BLaER1 treated with 17β-estradiol and CSF1 and Interleukin-3, amounts not matched to agents 10 nM and 100 nM (cell line): ENCODE results near the gene TAS2R31.
"Not testable (repeated sequence)": the region's sequence is repeated elsewhere in the genome, so short reads cannot be mapped to it uniquely, and the experiment has no call there.

Experiments used
- H3K27ac ChIP-seq, 11 experiments: shearing (Covaris generic); formaldehyde crosslinking; 2 replicates each; pipeline ENCODE4 v1.8.1; 2022
- H3K27me3 ChIP-seq, 11 experiments: shearing (Covaris generic); formaldehyde crosslinking; 2 replicates each; pipeline ENCODE4 v1.8.1; 2022
- H3K36me3 ChIP-seq, 11 experiments: shearing (Covaris generic); formaldehyde crosslinking; 2 replicates each; pipeline ENCODE4 v1.8.1; 2022
- H3K4me1 ChIP-seq, 10 experiments: shearing (Covaris generic); formaldehyde crosslinking; 2 replicates each; pipeline ENCODE4 v1.8.1; 2022
- H3K4me2 ChIP-seq, 11 experiments: shearing (Covaris generic); formaldehyde crosslinking; 2 replicates each; pipeline ENCODE4 v1.8.1; 2022
- H3K4me3 ChIP-seq, 10 experiments: shearing (Covaris generic); formaldehyde crosslinking; 2 replicates each; pipeline ENCODE4 v1.8.1; 2022
- H3K9ac ChIP-seq, 11 experiments: shearing (Covaris generic); formaldehyde crosslinking; 2 replicates each; pipeline ENCODE4 v1.8.1; 2022
- H3K9me3 ChIP-seq, 11 experiments: shearing (Covaris generic); formaldehyde crosslinking; replicated peaks in 1 of 11; 2 replicates each; pipeline ENCODE4 v1.8.1; 2022
- H4K20me1 ChIP-seq, 11 experiments: shearing (Covaris generic); formaldehyde crosslinking; 2 replicates each; pipeline ENCODE4 v1.8.1; 2022
- Cebpa-rat ChIP-seq, 11 experiments: shearing (Covaris generic); IDR thresholded peaks; 2 replicates each; pipeline ENCODE4 v1.8.1; 2022

Gene TAS2R31

GRCh38 chr12:11059041-11059440 is 27.8 kb upstream of the TAS2R31 start:
- H3K36me3 ChIP-seq = peaks cover 0 to 18% (median under 1%) of the 10 kb centered on the region in 11 experiments; a peak in 8 of 22 replicates
- no peak for TF ChIP-seq Cebpa-rat (IDR thresholded peaks at IDR 0.05)
- peaks cover 0 to 9% (median 2%) of the 10 kb centered on the region in 11 experiments; a peak in 11 of 22 replicates for H3K9me3 ChIP-seq

GRCh38 chr12:11055306-11055705 is 24.1 kb upstream of the TAS2R31 start:
- Histone ChIP-seq H3K4me2 (no peak overlapping the region), H3K27me3 (no peaks in the 10 kb centered on the region), H3K4me3 (no peak overlapping the region), H3K9me3 (peaks cover 23 to 46% (median 36%) of the 10 kb centered on the region in 11 experiments), H4K20me1 (peaks cover 0 to 9% (median 0%) of the 10 kb centered on the region in 11 experiments; a peak in 4 of 22 replicates), H3K9ac (no peak overlapping the region), H3K36me3 (peaks cover 7 to 40% (median 16%) of the 10 kb centered on the region in 11 experiments), H3K4me1 (no peaks in the 10 kb centered on the region), H3K27ac (no peak overlapping the region)
- TF ChIP-seq Cebpa-rat (IDR thresholded peaks at IDR 0.05) = no peak

More at GRCh38 chr12:11059041-11059440, 27.8 kb upstream of the TAS2R31 start:
- Histone ChIP-seq H3K4me3 (no peak overlapping the region), H4K20me1 (peaks cover 0 to 17% (median 0%) of the 10 kb centered on the region in 11 experiments; a peak in 4 of 22 replicates), H3K27ac (no peak overlapping the region), H3K4me1 (no peaks in the 10 kb centered on the region), H3K27me3 (no peaks in the 10 kb centered on the region), H3K4me2 (no peak overlapping the region), H3K9ac (no peak overlapping the region)

GRCh38 chr12:11049806-11050531 is 18.8 kb upstream of the TAS2R31 start:
- not testable (repeated sequence) for H3K4me1 ChIP-seq, H3K4me3 ChIP-seq, H3K27me3 ChIP-seq, H3K9ac ChIP-seq, H3K4me2 ChIP-seq, H3K27ac ChIP-seq, H4K20me1 ChIP-seq
- Histone ChIP-seq H3K36me3 (peaks cover 31 to 65% (median 39%) of the 10 kb centered on the region in 11 experiments), H3K9me3 (peaks cover 30 to 48% (median 44%) of the 10 kb centered on the region in 11 experiments)

- H3K4me2 ChIP-seq, H3K9ac ChIP-seq, H4K20me1 ChIP-seq, H3K4me3 ChIP-seq, H3K27me3 ChIP-seq, H3K27ac ChIP-seq, H3K4me1 ChIP-seq: not testable (repeated sequence)
- Histone ChIP-seq H3K9me3 (peaks cover 0 to 18% (median 4%) of the 10 kb centered on the region in 11 experiments; a peak in 6 of 22 replicates), H3K36me3 (peaks cover 23 to 59% (median 38%) of the 10 kb centered on the region in 11 experiments; a peak in 20 of 22 replicates)
Measured at GRCh38 chr12:11041366-11041765, 10.2 kb upstream of the TAS2R31 start.

- Histone ChIP-seq H3K9me3 (peaks cover 0 to 18% (median 4%) of the 10 kb centered on the region in 11 experiments; a peak in 6 of 22 replicates), H3K9ac (no peak overlapping the region), H3K36me3 (peaks cover 23 to 54% (median 32%) of the 10 kb centered on the region in 11 experiments; a peak in 19 of 22 replicates), H3K4me2 (no peak overlapping the region), H4K20me1 (no peaks in the 10 kb centered on the region), H3K27me3 (no peaks in the 10 kb centered on the region), H3K4me3 (no peak overlapping the region), H3K27ac (no peak overlapping the region), H3K4me1 (no peaks in the 10 kb centered on the region)
- TF ChIP-seq Cebpa-rat (IDR thresholded peaks at IDR 0.05) = no peak
Measured at GRCh38 chr12:11040162-11040561, 9.0 kb upstream of the TAS2R31 start.

- peaks cover 0 to 18% (median 3%) of the 10 kb centered on the region in 11 experiments; a peak in 5 of 22 replicates for H3K9me3 ChIP-seq
- no peak overlapping the region for H3K27ac ChIP-seq
- H3K4me1 ChIP-seq = no peaks in the 10 kb centered on the region
- H3K36me3 ChIP-seq = peaks cover 13 to 44% (median 24%) of the 10 kb centered on the region in 11 experiments; a peak in 18 of 22 replicates
- no peak for TF ChIP-seq Cebpa-rat (IDR thresholded peaks at IDR 0.05)
- H3K27me3 ChIP-seq = no peaks in the 10 kb centered on the region
- H3K4me2 ChIP-seq = no peak overlapping the region
- H3K9ac ChIP-seq = no peak overlapping the region
- H4K20me1 ChIP-seq = no peaks in the 10 kb centered on the region
- H3K4me3 ChIP-seq = no peak overlapping the region
Measured at GRCh38 chr12:11039171-11039570, 8.0 kb upstream of the TAS2R31 start.

- H4K20me1 ChIP-seq, H3K4me3 ChIP-seq, H3K4me1 ChIP-seq, H3K27me3 ChIP-seq, H3K27ac ChIP-seq, H3K4me2 ChIP-seq, H3K9ac ChIP-seq: not testable (repeated sequence)
- Histone ChIP-seq H3K36me3 (peaks cover 7 to 37% (median 23%) of the 10 kb centered on the region in 11 experiments; a peak in 19 of 22 replicates), H3K9me3 (peaks cover 0 to 14% (median 0%) of the 10 kb centered on the region in 11 experiments; a peak in 5 of 22 replicates)
Measured at GRCh38 chr12:11033959-11034358, 2.8 kb upstream of the TAS2R31 start.

- no peak overlapping the region for H3K9ac ChIP-seq
- H3K36me3 ChIP-seq = peaks cover 21 to 40% (median 29%) of the 10 kb centered on the region in 11 experiments
- no peak overlapping the region for H3K4me2 ChIP-seq
- no peak overlapping the region for H3K27ac ChIP-seq
- H3K4me1 ChIP-seq = no peaks in the 10 kb centered on the region
- H3K27me3 ChIP-seq = no peaks in the 10 kb centered on the region
- H4K20me1 ChIP-seq = 0 out of 22 replicates have a peak, but pooled peaks cover 0 to 4% (median 0%) of the 10 kb centered on the region in 11 experiments
- no peak overlapping the region for H3K4me3 ChIP-seq
- TF ChIP-seq Cebpa-rat (IDR thresholded peaks at IDR 0.05) = no peak
- peaks cover 16 to 31% (median 22%) of the 10 kb centered on the region in 11 experiments for H3K9me3 ChIP-seq
Measured at GRCh38 chr12:11026118-11026517, 5.1 kb downstream of the TAS2R31 start.

- no peak overlapping the region for H3K9ac ChIP-seq
- H3K4me3 ChIP-seq = no peak overlapping the region
- H3K4me2 ChIP-seq = no peak overlapping the region
- no peak overlapping the region for H3K27ac ChIP-seq
- 0 out of 22 replicates have a peak, but pooled peaks cover 0 to 4% (median 0%) of the 10 kb centered on the region in 11 experiments for H4K20me1 ChIP-seq
- peaks cover 0 to under 1% (median 0%) of the 10 kb centered on the region in 10 experiments; a peak in 5 of 20 replicates for H3K4me1 ChIP-seq
- no peaks in the 10 kb centered on the region for H3K27me3 ChIP-seq
- no peak for TF ChIP-seq Cebpa-rat (IDR thresholded peaks at IDR 0.05)
- peaks cover 16 to 31% (median 22%) of the 10 kb centered on the region in 11 experiments for H3K9me3 ChIP-seq
- H3K36me3 ChIP-seq = peaks cover 19 to 32% (median 26%) of the 10 kb centered on the region in 11 experiments
Measured at GRCh38 chr12:11023387-11023786, 7.8 kb downstream of the TAS2R31 start.
